Natural killer cell (primary cell): ENCODE results near the gene ALAS1. TPM values are rescaled to one million over a fixed set of nuclear protein-coding genes. Genes with fewer than 3 reads are reported as not detected.
A peak's percentile ranks its signal among the peaks of the same experiment; 100 is the strongest.

Experiments
- ATAC-seq, 3 donors: fragments of 150-1000 bp in 2 of 3; fragments of 200-7000 bp in 1 of 3; cut with Tn5 transposase; 1 replicate in 1 of 3; 2 replicates in 2 of 3; pipeline ENCODE4 v1.10.0; 2021; ENCODE audit warnings: mild to moderate bottlenecking in 2 of 3, moderate library complexity in 2 of 3
- DNase-seq, 2 donors: peaks; one replicate each; pipeline versions ENCODE4 v3.0.0 to v3.0.0-alpha.2; 2013 to 2021; ENCODE audit warnings: mixed read lengths in 1 of 2
- H3K27ac ChIP-seq: one replicate; pipeline ENCODE4 v1.5.1; 2013; ENCODE audit warnings: mild to moderate bottlenecking, low read length
- H3K27me3 ChIP-seq: one replicate; pipeline ENCODE4 v1.6.1; 2013; ENCODE audit warnings: low read length; ENCODE audit not compliant: control insufficient read depth, insufficient read depth
- H3K36me3 ChIP-seq: one replicate; pipeline ENCODE4 v1.6.1; 2013; ENCODE audit warnings: low read length; ENCODE audit not compliant: control insufficient read depth, insufficient read depth
- H3K4me1 ChIP-seq: one replicate; pipeline ENCODE4 v1.6.1; 2013; ENCODE audit warnings: low read length; ENCODE audit not compliant: control insufficient read depth, insufficient read depth
- H3K4me3 ChIP-seq: one replicate; pipeline ENCODE4 v1.5.1; 2013; ENCODE audit warnings: low read length
- H3K9me3 ChIP-seq: one replicate; pipeline ENCODE4 v1.6.1; 2013; ENCODE audit warnings: low read length; ENCODE audit not compliant: control insufficient read depth, insufficient read depth
- H3K27ac Mint-ChIP-seq, 2 donors: one replicate each; pipeline ENCODE4 v1.8.0; 2022; ENCODE audit warnings: mild to moderate bottlenecking in 2 of 2, mixed read lengths in 2 of 2, moderate library complexity in 1 of 2
- H3K27me3 Mint-ChIP-seq, 2 donors: one replicate each; pipeline ENCODE4 v1.8.0; 2022; ENCODE audit warnings: low read depth in 2 of 2, mixed read lengths in 2 of 2
- H3K36me3 Mint-ChIP-seq: one replicate; pipeline ENCODE4 v1.8.0; 2022; ENCODE audit warnings: mixed read lengths
- H3K4me1 Mint-ChIP-seq, 2 donors: one replicate each; pipeline ENCODE4 v1.8.0; 2022; ENCODE audit warnings: mixed read lengths in 2 of 2
- H3K4me3 Mint-ChIP-seq: one replicate; pipeline ENCODE4 v1.8.0; 2022; ENCODE audit warnings: mild to moderate bottlenecking, moderate library complexity, mixed read lengths
- H3K9me3 Mint-ChIP-seq, 2 donors: one replicate each; pipeline ENCODE4 v1.8.0; 2022; ENCODE audit warnings: mixed read lengths in 2 of 2
- CTCF ChIP-seq: fragments of 200-600 bp; IDR thresholded peaks from one replicate; pipeline ENCODE4 v1.8.0; 2022; ENCODE audit warnings: antibody characterized with exemption
- WGBS: methylation state at CpG from one replicate; pipeline ENCODE4 v1.1.7; 2013; ENCODE audit warnings: missing lambda C conversion rate; ENCODE audit not compliant: insufficient coverage; 5-methylcytosine and 5-hydroxymethylcytosine counted together
- intact Hi-C: fragments of 100-400 bp; cut with micrococcal nuclease; formaldehyde crosslinking; loops from one replicate; pipeline ENCODE4 v1.14.2; 2022
- total RNA-seq, 4 donors: library from RNA; stranded (reverse); fragments of 120-200 nt in 1 of 4; gene quantifications; one replicate each; pipeline versions ENCODE4 v1.2.3 to v1.2.4, GENCODE V29; 2013 to 2022

Gene ALAS1
- total RNA-seq, 3 donors from 2014 or later (not counting 1 experiment from before 2014, with no cell fraction given), result 17.0 to 34.5 (median 33.4) TPM

GRCh38 chr3:52243791-52244628, 46.0 kb downstream of the ALAS1 start:
- DNase-seq, result peak; percentile 21 to 43

GRCh38 chr3:52245322-52246263, 47.6 kb downstream of the ALAS1 start, which contains the start of gene PPM1M:
PPM1M (plus strand) TSS chr3:52245759; CDS start chr3:52245825, 66 bp downstream.
- Histone ChIP-seq H3K4me3 (peak within 1 kb of the TSS; percentile 59), H3K27me3 (no peaks in the 10 kb centered on the region), H3K4me1 (peaks cover 57% of the 10 kb centered on the region), H3K27ac (peak within 1 kb of the TSS; percentile 91), H3K9me3 (no peaks in the 10 kb centered on the region), H3K36me3 (peaks cover 27% of the 10 kb centered on the region)
- DNase-seq, result peak; percentile 65 to 88
- under 1% methylated on average over 98 of the region's 98 CpGs for WGBS
- no peak for TF ChIP-seq CTCF
- peaks cover 6% of the 10 kb centered on the region for H3K36me3 Mint-ChIP-seq
- H3K4me1 Mint-ChIP-seq, result peaks cover 62 to 64% of the 10 kb centered on the region in 2 donors
- intact Hi-C loops, result no loop called here
- ATAC-seq, result peak; percentile 72 to 85 (median 80)
- no peaks in the 10 kb centered on the region for H3K27me3 Mint-ChIP-seq
- H3K4me3 Mint-ChIP-seq, result peak within 1 kb of the TSS; percentile 84
- peak within 1 kb of the TSS; percentile 91 to 92 for H3K27ac Mint-ChIP-seq
- no peaks in the 10 kb centered on the region for H3K9me3 Mint-ChIP-seq

More at GRCh38 chr3:52243791-52244628, 46.0 kb downstream of the ALAS1 start:
- Mint-ChIP-seq H3K9me3 (no peaks in the 10 kb centered on the region), H3K4me3 (peak overlapping the region; percentile 53), H3K4me1 (peaks cover 61 to 63% of the 10 kb centered on the region in 2 donors), H3K27me3 (no peaks in the 10 kb centered on the region), H3K36me3 (no peaks in the 10 kb centered on the region), H3K27ac (peak overlapping the region; percentile 91 to 92)
- 55% methylated on average over 9 of the region's 9 CpGs for WGBS
- no peak overlapping the region for H3K4me3 ChIP-seq
- intact Hi-C loops, result no loop called here
- H3K27ac ChIP-seq, result peak overlapping the region; percentile 91
- H3K27me3 ChIP-seq, result no peaks in the 10 kb centered on the region
- H3K36me3 ChIP-seq, result peaks cover 14% of the 10 kb centered on the region
- TF ChIP-seq CTCF, result no peak
- ATAC-seq, result no peak
- no peaks in the 10 kb centered on the region for H3K9me3 ChIP-seq
- peaks cover 66% of the 10 kb centered on the region for H3K4me1 ChIP-seq

GRCh38 chr3:52246264-52246620, 48.3 kb downstream of the ALAS1 start:
- intact Hi-C loops, result no loop called here
- peak; percentile 1 to 5 (median 3) for ATAC-seq

More at GRCh38 chr3:52246264-52246620, 48.3 kb downstream of the ALAS1 start:
- Mint-ChIP-seq H3K27ac (peak overlapping the region; percentile 91 to 92), H3K9me3 (no peaks in the 10 kb centered on the region), H3K4me1 (peaks cover 58 to 60% of the 10 kb centered on the region in 2 donors), H3K27me3 (no peaks in the 10 kb centered on the region), H3K36me3 (peaks cover 8% of the 10 kb centered on the region), H3K4me3 (peak overlapping the region; percentile 84)
- H3K9me3 ChIP-seq, result no peaks in the 10 kb centered on the region
- TF ChIP-seq CTCF, result no peak
- H3K36me3 ChIP-seq, result peaks cover 29% of the 10 kb centered on the region
- no peaks in the 10 kb centered on the region for H3K27me3 ChIP-seq
- WGBS, result 35% methylated on average over 8 of the region's 8 CpGs
- H3K27ac ChIP-seq, result peak overlapping the region; percentile 91
- DNase-seq, result peak; percentile 15 to 47
- peak overlapping the region; percentile 59 for H3K4me3 ChIP-seq
- peaks cover 55% of the 10 kb centered on the region for H3K4me1 ChIP-seq
